A673 (cell line): ENCODE measurements around the gene S100A14. TPM values are rescaled to one million over a fixed set of nuclear protein-coding genes. Genes with fewer than 3 reads are reported as not detected.

Experiments used
- BruUV-seq: library from RNA; stranded (reverse); fragments of 400-500 nt; replicated peaks from 2 replicates; lab custom pipeline; 2021; lab: Mats Ljungman, UMichigan
- CTCF ChIA-PET: fragments of 300-600 bp; sonication (Branson Sonifier 250); formaldehyde crosslinking; loops from one replicate; lab custom pipeline; 2022; ENCODE audit warnings: antibody characterized with exemption; lab: Charles Lee
- POLR2A ChIA-PET: fragments of 300-600 bp; sonication (Branson Sonifier 250); formaldehyde crosslinking; loops from one replicate; lab custom pipeline; 2022; ENCODE audit warnings: antibody characterized with exemption; ENCODE audit not compliant: low non-redundant PET; lab: Charles Lee
- DNase-seq: peaks from one replicate; pipeline ENCODE4 v3.0.0-alpha.2; 2015; ENCODE audit warnings: low spot score
- H3K27ac ChIP-seq: fragments of 200-600 bp; sonication (generic); 2 replicates; pipeline ENCODE4 v1.5.1; 2016; ENCODE audit warnings: mixed run types, low read depth, mild to moderate bottlenecking, mixed read lengths, antibody characterized with exemption, low read length; ENCODE audit not compliant: poor library complexity, severe bottlenecking
- H3K27me3 ChIP-seq: fragments of 200-600 bp; sonication (generic); replicated peaks from 2 replicates; pipeline ENCODE4 v1.6.1; 2017; ENCODE audit warnings: mixed run types, low read depth, mild to moderate bottlenecking, mixed read lengths, antibody characterized with exemption, low read length; ENCODE audit not compliant: insufficient read depth, poor library complexity
- H3K36me3 ChIP-seq: fragments of 200-600 bp; sonication (generic); 2 replicates; pipeline ENCODE4 v1.6.1; 2016; ENCODE audit warnings: mixed run types, mild to moderate bottlenecking, mixed read lengths, antibody characterized with exemption, low read length; ENCODE audit not compliant: insufficient read depth, poor library complexity, severe bottlenecking
- H3K4me1 ChIP-seq: fragments of 200-600 bp; sonication (generic); 2 replicates; pipeline ENCODE4 v1.6.1; 2017; ENCODE audit warnings: mixed run types, mild to moderate bottlenecking, mixed read lengths, antibody characterized with exemption, low read length; ENCODE audit not compliant: insufficient read depth, poor library complexity, severe bottlenecking
- H3K4me3 ChIP-seq: fragments of 200-600 bp; sonication (generic); 2 replicates; pipeline ENCODE4 v1.5.1; 2016; ENCODE audit warnings: low read depth, mixed run types, mild to moderate bottlenecking, mixed read lengths, low read length; ENCODE audit not compliant: poor library complexity, severe bottlenecking
- H3K9me3 ChIP-seq: fragments of 200-600 bp; sonication (generic); 2 replicates; pipeline ENCODE4 v1.6.1; 2016; ENCODE audit warnings: mixed run types, low read depth, mild to moderate bottlenecking, mixed read lengths, antibody characterized with exemption, low read length; ENCODE audit not compliant: poor library complexity, severe bottlenecking
- CTCF ChIP-seq: fragments of 300-800, 200-600 bp; sonication (generic); conservative IDR thresholded peaks from 2 replicates; pipeline ENCODE4 v1.5.1; 2017; ENCODE audit warnings: low read depth, mild to moderate bottlenecking, antibody characterized with exemption, low read length, moderate library complexity, mixed read lengths
- EZH2 ChIP-seq: fragments of 200-600 bp; sonication (generic); IDR thresholded peaks from 2 replicates; pipeline ENCODE4 v1.6.1; 2017; ENCODE audit warnings: borderline replicate concordance, low read depth, mild to moderate bottlenecking, mixed read lengths, antibody characterized with exemption, low read length; ENCODE audit not compliant: poor library complexity, severe bottlenecking
- intact Hi-C: fragments of 100-400 bp; cut with micrococcal nuclease; formaldehyde crosslinking; loops from one replicate; pipeline ENCODE4 v1.10.0; 2022; ENCODE audit not compliant: unreplicated experiment
- total RNA-seq: library from RNA; stranded (reverse); gene quantifications from 2 replicates; pipeline ENCODE4 v1.2.3, GENCODE V29; 2021

S100A14 gene
- total RNA-seq, 1 experiment from 2014 or later, result not detected

- CTCF ChIA-PET, result no interaction called here
- TF ChIP-seq EZH2, result no peak
- no peak for TF ChIP-seq CTCF
- no peaks in the 10 kb centered on the region for H3K36me3 ChIP-seq
- peaks cover 23% of the 10 kb centered on the region for H3K4me1 ChIP-seq
- POLR2A ChIA-PET, result no interaction called here
- no peaks in the 10 kb centered on the region for H3K27me3 ChIP-seq
- no peaks in the 10 kb centered on the region for H3K9me3 ChIP-seq
- no peak for DNase-seq
- BruUV-seq, result no TSS peak
- intact Hi-C loops, result loop anchor here (5.0 kb wide), 1 partner anchor 98 kb away; no protein-coding TSS in a partner anchor
- H3K27ac ChIP-seq, result no peak overlapping the region
- H3K4me3 ChIP-seq, result no peak overlapping the region
These were observed 13.8 kb upstream of the S100A14 start for GRCh38 chr1:153629971-153630370.

- no peaks in the 10 kb centered on the region for H3K9me3 ChIP-seq
- H3K27ac ChIP-seq, result no peak overlapping the region
- BruUV-seq, result no TSS peak
- no peak for TF ChIP-seq EZH2
- no peak for TF ChIP-seq CTCF
- POLR2A ChIA-PET, result no interaction called here
- intact Hi-C loops, result no loop called here
- no peaks in the 10 kb centered on the region for H3K27me3 ChIP-seq
- H3K36me3 ChIP-seq, result no peaks in the 10 kb centered on the region
- no peak for DNase-seq
- peaks cover 23% of the 10 kb centered on the region for H3K4me1 ChIP-seq
- CTCF ChIA-PET, result no interaction called here
- H3K4me3 ChIP-seq, result no peak overlapping the region
These were observed 13.2 kb upstream of the S100A14 start for GRCh38 chr1:153629343-153629665.

- peaks cover 23% of the 10 kb centered on the region for H3K4me1 ChIP-seq
- no TSS peak for BruUV-seq
- ChIA-PET CTCF (no interaction called here), POLR2A (no interaction called here)
- no peaks in the 10 kb centered on the region for H3K36me3 ChIP-seq
- no peak for DNase-seq
- intact Hi-C loops, result no loop called here
- no peak overlapping the region for H3K27ac ChIP-seq
- H3K4me3 ChIP-seq, result no peak overlapping the region
- no peaks in the 10 kb centered on the region for H3K9me3 ChIP-seq
- no peaks in the 10 kb centered on the region for H3K27me3 ChIP-seq
- no peak for TF ChIP-seq EZH2
- TF ChIP-seq CTCF, result no peak
These were observed 12.7 kb upstream of the S100A14 start for GRCh38 chr1:153628638-153629342.
